GM21515 (cell line): ENCODE measurements around the gene DNAH14.
"Not testable (repeated sequence)": the region's sequence is repeated elsewhere in the genome, so short reads cannot be mapped to it uniquely, and the experiment has no call there.

Experiments
- ATAC-seq: cut with Tn5 transposase; IDR thresholded peaks from one replicate; pipeline ENCODE4 v1.9.1; 2021; ENCODE audit not compliant: unreplicated experiment

The DNAH14 gene

DNA sequence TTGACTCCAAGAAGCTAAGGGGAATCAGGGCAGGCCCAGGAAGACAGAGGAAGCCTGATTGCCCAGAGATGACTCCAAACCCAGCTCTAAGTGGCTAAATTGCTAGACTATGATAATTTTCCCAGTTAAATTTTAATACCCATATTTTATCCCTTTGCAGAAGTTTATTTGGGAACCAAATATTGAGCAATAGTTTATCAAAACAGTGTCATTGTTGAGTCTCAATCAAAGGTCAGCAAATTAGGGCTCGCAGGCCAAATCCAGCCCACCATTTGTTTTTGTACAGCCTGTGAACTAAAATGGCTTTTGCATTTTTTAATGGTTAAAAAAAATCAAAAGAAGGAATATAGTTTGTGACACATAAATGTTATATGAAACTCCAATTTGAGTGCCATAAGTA lies 451.2 kb downstream of the DNAH14 start:
- no peak for ATAC-seq

DNA sequence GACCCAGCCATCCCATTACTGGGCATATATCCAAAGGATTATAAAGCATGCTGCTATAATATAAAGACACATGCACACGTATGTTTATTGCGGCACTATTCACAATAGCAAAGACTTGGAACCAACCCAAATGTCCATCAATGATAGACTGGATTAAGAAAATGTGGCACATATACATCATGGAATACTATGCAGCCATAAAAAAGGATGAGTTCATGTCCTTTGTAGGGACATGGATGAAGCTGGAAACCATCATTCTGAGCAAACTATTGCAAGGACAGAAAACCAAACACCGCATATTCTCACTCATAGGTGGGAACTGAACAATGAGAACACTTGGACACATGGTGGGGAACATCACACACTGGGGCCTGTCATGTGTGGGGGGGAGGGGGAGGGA lies 457.4 kb downstream of the DNAH14 start:
- ATAC-seq, result not testable (repeated sequence)

- ATAC-seq, result no peak
Observed at GRCh38 chr1:225388372-225388771, 458.9 kb downstream of the DNAH14 start.

- no peak for ATAC-seq
Observed at GRCh38 chr1:225389843-225390242, 460.4 kb downstream of the DNAH14 start.

- ATAC-seq, result no peak
Observed at GRCh38 chr1:225396357-225396756, 466.9 kb downstream of the DNAH14 start.

DNA sequence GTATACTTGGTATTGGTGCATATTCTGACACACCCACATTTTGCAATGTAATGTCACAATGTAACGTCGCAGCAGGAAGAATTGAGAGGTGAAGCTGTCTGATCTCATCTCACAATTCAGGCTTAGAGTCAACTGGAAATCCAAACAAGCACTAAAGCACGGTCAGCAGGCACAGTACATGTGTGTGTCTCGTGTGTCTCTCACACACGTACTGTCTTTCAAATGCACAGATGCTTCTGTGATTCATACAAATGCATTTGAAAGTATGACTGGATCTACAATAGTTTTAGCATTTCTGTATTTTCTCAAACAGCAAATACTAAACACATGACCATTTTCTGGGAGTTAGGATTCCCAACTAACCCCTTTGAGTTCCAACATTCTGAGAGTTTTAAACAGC lies 471.5 kb downstream of the DNAH14 start:
- ATAC-seq, result no peak

- ATAC-seq, result no peak
Observed at GRCh38 chr1:225406976-225407725, 477.7 kb downstream of the DNAH14 start.

DNA sequence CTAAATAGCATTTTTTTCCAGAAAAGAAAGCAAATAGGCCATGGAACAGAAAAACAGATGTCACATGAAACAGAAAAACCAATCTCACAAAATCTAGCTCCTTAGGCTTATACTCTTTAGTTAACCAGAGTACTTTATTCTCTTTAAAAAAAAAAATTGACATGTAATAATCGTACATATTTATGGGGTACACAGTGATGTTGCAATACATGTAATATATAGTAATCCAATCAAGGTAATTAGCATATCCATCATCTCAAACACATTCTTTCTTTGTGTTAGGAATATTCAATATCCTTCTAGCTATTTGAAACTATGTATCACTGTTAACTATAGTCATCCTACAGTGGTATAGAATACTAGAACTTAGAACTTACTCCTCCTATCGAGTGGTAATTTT lies 478.3 kb downstream of the DNAH14 start:
- ATAC-seq, result no peak

DNA sequence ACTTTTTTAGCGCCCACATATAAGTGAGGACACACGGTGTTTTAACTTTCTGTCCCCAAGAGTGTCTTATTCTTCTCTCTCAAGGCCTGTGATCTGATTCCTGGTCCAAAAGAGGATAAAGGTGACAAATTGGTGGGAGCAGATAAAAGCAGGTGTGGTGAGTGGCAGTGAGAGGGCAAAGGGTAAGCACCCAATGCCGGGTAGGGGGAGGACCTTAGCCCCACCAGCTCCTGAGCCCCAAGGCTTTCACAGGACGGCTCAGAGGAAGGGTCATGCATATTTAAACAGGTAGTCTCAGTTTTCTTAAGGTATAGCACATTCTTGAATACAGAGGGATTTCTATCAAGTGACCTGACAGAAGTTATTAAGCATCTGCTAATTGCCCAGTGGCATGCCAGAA lies 478.8 kb downstream of the DNAH14 start:
- ATAC-seq, result no peak

GRCh38 chr1:225409051-225409450 lies 479.6 kb downstream of the DNAH14 start:
- no peak for ATAC-seq

DNA sequence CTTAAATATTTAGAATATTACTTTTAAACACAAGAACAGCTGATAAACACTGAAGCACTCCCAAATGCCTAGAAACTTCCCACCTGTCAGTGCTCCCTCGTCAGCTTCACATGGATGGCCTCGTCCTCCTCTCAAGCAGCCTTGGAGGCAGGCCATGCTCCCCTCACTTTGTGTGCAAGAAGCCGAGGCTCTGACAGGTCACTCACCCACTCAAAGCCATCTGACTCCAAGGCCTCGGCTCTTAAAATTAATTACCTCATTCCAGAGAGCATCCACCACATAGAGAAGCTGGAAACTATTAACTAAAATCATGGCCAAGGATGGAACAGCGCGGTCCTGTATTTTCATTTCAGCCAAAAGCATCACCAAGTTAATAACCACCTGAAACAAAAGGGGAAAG lies 480.6 kb downstream of the DNAH14 start:
- ATAC-seq, result no peak

GRCh38 chr1:225412321-225412720 lies 482.8 kb downstream of the DNAH14 start:
- no peak for ATAC-seq

DNA sequence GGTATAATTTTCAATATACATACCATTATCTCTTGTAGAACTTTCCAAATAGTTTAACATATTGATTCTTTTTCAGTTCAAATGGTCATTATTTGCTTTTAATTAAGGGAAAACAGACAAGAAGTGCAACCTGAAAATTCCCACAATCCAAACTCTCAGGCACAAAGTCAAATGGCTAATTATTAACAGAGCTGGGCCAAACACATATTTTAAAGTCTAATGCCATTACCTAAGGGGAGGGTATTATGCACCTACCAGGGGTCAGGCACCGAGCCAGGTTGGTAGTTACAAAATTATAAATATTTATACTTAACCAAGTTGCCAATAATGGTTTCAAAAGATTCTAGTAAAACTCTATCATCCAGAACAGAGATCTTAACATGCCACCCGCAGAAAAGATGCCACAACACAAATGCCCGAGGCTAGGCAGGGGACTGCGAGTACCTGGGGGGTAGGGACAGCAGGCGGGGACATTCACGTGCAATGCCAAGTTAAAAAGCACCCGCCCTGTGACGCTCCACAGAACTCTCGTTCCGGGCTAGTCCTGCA lies 483.4 kb downstream of the DNAH14 start:
- no peak for ATAC-seq

- no peak for ATAC-seq
Observed at GRCh38 chr1:225413708-225414375, 484.4 kb downstream of the DNAH14 start.

- ATAC-seq, result no peak
Observed at GRCh38 chr1:225415307-225415706, 485.8 kb downstream of the DNAH14 start.

DNA sequence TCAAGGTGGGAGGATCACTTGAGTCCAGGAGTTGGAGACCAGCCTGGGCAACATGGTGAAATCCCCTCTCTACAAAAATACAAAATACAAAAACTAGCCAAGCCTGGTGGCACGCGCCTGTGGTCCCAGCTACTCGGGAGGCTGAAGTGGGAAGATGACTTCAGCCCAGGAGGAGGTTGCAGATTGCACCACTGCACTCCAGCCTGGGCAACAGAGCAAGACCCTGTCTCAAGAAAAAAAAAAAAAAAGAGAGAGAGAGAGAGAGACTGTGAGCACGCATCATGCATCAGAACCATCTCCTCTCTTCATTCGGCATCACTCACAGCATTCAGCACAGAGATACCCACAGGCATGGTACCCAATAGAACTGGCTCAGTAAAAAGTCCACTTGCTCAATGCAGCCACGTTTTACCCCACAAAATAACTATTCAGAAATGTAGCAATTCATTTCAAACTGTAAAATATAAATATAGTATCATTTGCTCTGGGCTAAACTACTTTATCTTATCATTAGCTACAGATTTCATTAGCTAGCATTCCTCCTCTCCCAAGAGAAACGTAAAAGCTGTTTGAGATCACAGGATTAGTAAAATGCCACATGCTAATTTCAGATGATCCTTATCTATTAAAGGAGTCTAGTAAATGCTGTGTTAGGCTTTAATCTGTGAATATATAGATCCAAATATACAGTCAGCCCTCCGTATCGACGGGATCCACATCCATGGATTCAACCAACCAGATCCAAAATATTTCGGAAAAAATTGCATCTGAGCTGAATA lies 486.7 kb downstream of the DNAH14 start:
- no peak for ATAC-seq

DNA sequence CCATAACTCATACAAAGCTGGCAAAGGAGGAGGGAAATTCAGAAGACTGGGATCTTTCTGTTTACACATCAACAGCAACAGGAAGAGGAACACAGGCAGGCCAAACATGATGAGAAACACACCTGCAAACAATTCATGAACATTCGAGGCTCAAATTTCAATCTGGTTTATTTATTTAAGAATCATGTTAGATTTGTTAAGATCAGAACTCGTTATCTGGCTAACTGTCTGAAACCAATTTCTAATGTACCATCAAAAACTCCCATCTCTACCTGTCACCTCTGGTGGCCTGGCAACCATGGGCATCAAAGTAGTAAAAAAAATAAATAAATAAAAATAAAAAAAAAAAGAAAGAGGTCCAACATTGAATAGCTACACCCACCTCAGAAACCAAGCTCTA lies 488.6 kb downstream of the DNAH14 start:
- ATAC-seq, result no peak

- ATAC-seq, result no peak
Observed at GRCh38 chr1:225418598-225418997, 489.1 kb downstream of the DNAH14 start.

DNA sequence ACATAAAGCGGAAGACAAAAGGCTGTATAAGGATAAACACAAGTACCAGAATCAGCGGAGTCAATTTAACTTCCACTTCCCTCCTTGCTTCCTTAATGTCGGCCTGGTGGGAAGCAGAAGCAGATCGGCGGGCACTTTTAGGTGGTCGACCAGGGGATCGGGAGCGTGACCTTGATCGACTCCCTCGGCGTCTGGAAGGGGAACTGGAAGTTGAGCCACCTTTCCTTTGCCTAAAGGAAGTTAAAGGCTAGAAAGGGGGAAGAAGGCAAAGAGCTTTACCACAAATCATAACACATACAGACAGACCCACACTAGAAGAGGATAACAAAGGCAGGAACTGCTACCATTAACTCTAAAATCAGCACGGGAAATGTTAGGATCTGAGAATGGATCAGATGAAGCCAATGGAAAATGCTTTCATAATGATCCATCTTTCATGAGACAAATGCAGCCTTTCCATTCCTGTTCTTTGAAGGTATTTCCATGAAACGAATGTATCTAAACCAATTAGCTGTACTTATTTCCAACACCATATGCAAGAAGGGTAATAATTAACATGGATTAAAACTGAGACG lies 492.6 kb downstream of the DNAH14 start:
- no peak for ATAC-seq

GRCh38 chr1:225422795-225423517 lies 493.5 kb downstream of the DNAH14 start:
- no peak for ATAC-seq

DNA sequence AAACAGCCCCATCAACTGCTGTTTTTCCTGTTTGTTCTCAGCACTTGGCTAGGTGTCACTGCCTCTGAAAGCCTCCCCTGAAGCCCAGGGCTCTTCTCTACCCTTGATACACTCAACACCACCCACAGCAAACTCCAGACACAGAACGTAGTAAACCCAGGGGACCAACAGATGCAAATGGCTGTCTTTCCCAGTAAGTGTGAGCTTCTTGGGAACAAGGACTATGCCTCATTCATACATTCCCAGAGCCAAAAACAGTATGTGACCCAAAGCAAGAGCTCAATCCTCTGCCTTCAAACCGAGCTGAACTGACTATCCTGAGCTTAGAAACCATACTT lies 494.0 kb downstream of the DNAH14 start:
- no peak for ATAC-seq
